GM19463 (cell line): Measurements from ENCODE around the gene MBNL1.
A peak's percentile ranks its signal among the peaks of the same experiment; 100 is the strongest.

Experiments used
- ATAC-seq: cut with Tn5 transposase; IDR thresholded peaks from one replicate; pipeline ENCODE4 v1.9.1; 2021; ENCODE audit warnings: mild to moderate bottlenecking, moderate library complexity; ENCODE audit not compliant: unreplicated experiment

The MBNL1 gene

DNA sequence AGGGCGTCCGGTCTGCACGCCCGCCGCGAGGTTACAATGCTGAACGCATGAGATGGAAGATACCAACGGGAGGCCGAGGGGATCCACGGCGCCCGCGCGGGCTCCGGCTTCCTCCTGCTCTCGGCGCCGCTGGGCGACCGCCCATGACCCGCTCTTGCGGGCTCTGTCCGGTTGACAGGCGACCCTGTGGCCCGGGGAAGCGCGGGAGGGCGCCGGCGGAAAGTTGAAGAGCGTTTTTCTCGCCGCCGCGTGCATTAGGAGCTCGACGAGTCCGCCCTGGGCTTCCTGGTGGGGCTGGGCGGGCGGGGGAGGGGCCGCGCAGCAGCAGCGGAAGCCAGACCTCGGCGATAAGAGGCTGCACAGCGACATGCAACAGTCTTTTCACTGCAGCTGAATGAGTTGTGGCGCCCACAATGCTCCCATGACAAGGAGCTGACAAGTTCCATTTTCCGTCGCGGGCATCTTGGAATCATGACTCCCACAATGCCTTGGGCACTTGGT, at the start of gene MBNL1:
MBNL1 (plus strand) TSS at position 375 of the 501 bp plus-strand sequence. CDS start 31,265 bp downstream, outside the sequence.
- ATAC-seq = peak; percentile 57

GRCh38 chr3:152219216-152219615, 49.5 kb upstream of the MBNL1 start:
- ATAC-seq = no peak

GRCh38 chr3:152219769-152220255, 48.9 kb upstream of the MBNL1 start:
- no peak for ATAC-seq

- ATAC-seq = no peak
These were observed 46.4 kb upstream of the MBNL1 start for GRCh38 chr3:152222327-152222726.

- ATAC-seq = no peak
These were observed 43.5 kb upstream of the MBNL1 start for GRCh38 chr3:152225201-152225600.

- ATAC-seq = no peak
These were observed 42.6 kb upstream of the MBNL1 start for GRCh38 chr3:152226176-152226575.

- no peak for ATAC-seq
These were observed 41.7 kb upstream of the MBNL1 start for GRCh38 chr3:152227027-152227426.

DNA sequence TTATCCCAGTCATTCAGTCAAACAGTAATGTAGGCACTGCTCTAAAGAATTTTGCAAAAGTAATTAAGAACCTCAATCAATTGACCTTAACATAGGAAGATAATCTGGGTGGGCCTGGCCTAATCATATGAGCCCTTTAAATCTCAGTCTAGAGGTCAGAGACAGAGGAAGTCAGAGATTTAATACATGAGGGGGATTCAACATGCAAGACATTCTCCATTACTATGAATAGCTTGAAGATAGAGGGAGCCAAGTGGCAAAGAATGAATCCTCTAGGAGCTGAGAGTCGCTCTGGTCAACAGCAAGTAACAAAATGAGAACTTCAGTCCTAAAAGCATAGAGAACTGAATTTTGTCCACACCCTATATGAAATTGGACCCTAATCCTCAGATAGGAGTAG, 39.0 kb upstream of the MBNL1 start:
- ATAC-seq = no peak

DNA sequence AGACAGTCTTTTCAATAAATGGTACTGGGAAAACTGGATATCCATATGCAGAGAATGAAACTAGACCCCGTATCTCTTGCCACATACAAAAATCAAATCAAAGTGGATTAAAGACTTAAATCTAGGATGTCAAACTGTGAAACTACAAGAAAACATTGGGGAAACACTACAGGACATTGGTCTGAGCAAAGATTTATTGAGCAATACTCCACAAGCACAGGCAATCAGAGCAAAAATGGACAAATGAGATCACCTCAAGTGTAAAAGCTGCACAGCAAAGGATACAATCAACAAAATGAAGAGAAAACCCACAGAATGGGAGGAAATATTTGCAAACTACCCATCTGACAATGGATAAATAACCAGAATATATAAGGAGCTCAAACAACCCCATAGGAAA, 38.4 kb upstream of the MBNL1 start:
- ATAC-seq = no peak

DNA sequence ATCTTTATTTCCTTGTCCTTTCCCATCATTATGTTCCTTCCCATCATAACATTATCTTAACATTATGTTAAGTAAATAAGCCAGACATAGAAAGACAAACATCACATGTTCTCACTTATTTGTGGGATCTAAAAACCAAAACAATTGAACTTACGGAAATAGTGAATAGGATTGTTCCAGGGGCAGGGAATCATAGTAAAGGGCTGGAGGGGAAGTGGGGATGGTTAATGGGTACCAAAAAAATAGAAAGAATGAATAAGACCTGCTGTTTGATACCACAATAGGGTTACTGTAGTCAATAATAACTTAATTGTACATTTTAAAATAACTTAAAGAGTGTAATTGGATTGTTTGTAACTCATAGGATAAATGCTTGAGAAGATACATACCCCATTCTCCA, 36.7 kb upstream of the MBNL1 start:
- ATAC-seq = no peak

- no peak for ATAC-seq
These were observed 36.0 kb upstream of the MBNL1 start for GRCh38 chr3:152232679-152233078.

DNA sequence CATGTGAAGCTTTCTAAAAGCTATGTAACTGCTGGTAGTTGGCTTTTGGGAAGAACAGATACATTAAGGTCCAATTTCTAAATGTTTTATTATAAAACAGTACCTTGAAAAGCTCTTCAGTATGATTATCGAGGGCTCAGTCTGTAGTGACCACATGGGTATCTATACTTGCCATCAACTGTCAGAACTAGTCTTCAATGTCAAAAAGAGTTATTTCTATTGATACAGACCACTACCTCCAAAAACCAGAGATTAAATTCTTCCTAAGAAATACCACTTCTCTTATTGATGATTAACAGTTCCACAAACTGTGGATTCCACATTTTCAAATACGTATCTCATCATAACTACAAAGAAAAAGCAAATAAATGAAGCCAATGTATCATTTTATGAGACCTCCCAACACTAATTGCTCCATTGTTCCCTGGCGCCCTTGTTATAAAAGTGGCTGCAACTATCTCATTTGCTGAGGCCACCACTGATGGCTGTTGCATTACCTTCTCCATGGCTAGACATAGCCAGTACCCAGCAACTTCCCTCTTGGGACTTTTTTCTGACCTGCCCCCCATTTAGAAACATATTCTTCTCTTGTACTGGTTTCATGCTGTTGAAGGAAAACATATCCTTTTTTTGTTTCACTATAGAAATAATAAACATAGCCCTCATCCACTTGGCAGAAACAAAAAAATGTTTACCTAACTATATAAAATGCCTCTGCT, 33.9 kb upstream of the MBNL1 start:
- ATAC-seq = no peak

DNA sequence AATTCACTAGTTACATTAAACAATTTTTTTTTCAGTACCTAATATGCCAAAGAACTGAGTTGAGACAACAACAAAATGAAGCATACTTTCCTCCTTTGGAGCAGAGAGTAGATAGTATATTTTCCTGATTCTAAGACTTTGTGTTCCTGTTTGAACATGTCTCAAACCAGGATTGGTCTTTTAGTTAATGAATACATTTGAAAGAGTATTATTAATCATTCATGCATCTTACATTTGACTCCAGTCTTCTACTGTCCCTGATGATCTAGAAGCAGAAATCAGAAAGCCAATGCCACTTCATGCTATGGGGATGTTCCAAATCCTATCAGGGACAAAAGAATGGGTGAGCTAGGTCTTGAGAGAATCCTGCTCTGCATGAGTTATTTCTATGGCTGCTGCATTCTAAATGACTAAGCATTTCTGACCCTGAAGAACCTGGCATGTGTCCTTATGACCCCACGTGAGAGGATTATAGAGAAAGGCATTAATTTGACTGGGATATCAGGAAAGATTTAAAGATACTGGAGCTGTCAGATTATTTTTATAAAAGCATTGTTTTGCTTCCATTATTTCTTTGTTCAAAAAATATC, 32.9 kb upstream of the MBNL1 start:
- ATAC-seq = peak; percentile 52

DNA sequence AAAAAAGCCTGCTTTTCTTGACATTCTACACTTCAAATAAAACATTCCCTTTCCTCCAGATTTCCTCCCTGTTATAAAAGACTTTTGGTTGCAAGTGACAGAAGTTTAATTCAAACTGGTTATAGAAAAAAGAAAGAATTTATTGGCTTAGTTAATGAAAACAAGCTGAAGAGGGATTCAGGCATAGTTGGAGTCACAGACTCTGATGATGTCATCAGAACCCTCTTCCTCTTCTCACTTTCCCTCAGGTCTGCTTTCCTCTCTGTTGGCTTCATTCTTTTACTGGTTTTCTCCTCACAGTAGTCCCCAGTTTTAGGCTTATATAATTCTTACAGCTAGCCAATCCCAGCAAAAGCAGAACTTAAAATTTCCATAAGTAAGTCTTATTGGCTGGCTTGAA, 32.0 kb upstream of the MBNL1 start:
- no peak for ATAC-seq

DNA sequence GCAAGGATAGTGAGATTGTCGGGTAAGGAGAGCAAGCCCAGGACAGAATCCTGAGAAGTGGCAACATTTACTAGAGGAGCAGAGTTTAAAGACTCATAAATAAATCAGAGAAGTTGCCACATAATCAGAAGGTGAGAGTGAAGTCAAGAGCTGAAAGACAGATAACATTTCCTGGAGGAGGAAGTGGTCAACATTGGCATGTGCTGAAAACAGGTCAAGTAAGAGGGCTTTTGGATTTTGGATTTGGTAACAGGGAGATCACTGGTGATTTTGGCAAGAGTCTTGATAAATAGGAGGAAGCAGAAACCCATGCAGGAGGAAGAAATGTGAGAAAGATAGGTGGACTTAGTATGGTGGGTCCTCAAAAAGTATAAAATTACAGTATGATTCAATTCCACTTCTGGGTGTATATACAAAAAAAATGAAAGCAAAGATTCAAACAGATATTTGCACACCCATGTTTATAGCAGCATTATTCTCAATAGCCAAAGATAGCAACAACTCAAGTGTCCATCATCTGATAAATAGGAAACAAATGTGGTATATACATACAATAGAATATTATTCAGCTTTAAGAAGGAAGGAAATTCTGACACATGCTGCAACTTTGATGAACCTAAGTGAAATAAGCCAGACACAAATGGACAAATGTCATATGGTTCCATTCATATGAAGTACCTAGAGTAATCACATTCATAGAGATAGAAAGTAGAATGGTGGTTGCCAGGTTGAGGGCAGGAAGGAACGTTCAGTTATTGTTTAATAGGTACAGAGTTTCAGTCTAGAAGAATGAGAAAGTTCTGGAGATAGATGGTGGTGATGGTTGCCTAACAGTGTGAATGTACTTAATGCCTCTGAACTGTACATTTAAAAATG, 27.3 kb upstream of the MBNL1 start:
- ATAC-seq = peak; percentile 58

GRCh38 chr3:152243301-152243711, 25.4 kb upstream of the MBNL1 start:
- peak; percentile 51 for ATAC-seq

- no peak for ATAC-seq
These were observed 24.8 kb upstream of the MBNL1 start for GRCh38 chr3:152243721-152244516.

DNA sequence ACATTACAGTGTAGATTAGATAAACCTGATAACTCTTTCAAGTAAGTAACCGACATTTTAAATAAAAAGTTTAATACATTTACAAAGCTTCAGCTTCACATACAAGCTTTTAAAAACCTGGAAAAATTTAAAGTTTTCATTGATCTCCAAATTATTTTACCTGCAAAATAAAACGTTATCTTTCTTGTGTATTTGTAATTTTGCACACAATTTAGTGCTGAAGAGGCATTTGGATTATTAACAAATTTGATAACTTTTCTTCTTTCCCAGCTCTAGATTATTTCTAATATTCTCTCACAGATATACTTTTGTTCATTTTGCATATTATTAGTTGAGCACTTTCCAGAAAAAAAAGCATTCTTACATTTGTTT, 24.2 kb upstream of the MBNL1 start:
- no peak for ATAC-seq

DNA sequence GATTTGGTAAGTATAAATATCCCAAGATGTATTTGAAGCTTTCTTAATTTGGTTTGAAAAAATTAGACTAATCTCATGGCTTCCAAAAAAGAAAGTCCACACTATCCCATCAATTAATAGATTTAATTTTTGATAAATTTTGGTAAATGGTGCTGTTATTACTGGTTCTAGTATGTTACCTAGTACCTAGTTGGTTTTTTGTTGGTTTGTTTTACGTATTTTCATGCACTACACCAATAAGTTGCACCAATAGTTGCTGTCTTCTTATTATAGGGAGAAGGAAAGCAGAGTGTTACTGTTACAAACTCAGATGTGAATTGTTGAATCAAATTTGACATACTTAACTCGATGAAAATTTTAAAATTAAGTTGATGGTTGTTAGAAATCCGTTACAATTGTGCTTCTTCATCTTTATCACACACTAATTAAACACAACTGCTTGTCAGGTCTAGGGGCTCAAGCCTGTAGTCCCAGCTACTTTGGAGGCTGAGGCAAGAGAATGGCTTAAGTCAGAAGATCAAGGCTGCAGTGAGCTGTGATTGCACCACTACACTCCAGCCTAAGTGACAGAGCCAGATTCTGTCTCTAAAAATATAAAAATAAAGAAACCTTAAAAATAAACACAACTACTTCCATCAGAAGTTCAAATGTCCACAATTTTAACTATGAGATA, 23.1 kb upstream of the MBNL1 start:
- no peak for ATAC-seq

GRCh38 chr3:152251916-152252315, 16.8 kb upstream of the MBNL1 start:
- ATAC-seq = no peak
